Left ventricle myocardium inferior (tissue), 1 donor: Measurements from ENCODE around the gene FAM184B. TPM values are rescaled to one million over a fixed set of nuclear protein-coding genes. Genes with fewer than 3 reads are reported as not detected.

Experiments used
- DNase-seq: peaks from one replicate; pipeline ENCODE4 v3.0.0-alpha.2; 2020
- H3K27ac ChIP-seq: fragments of 200-600 bp; replicated peaks from 2 replicates; pipeline ENCODE4 v1.8.0; 2021
- H3K27me3 ChIP-seq: fragments of 200-600 bp; 2 replicates; pipeline ENCODE4 v1.8.0; 2021; ENCODE audit warnings: low read depth
- H3K36me3 ChIP-seq: fragments of 200-600 bp; 2 replicates; pipeline ENCODE4 v1.8.0; 2021
- H3K4me1 ChIP-seq: fragments of 200-600 bp; 2 replicates; pipeline ENCODE4 v1.8.0; 2021
- H3K4me3 ChIP-seq: fragments of 200-600 bp; 2 replicates; pipeline ENCODE4 v1.8.0; 2021; ENCODE audit warnings: mild to moderate bottlenecking, moderate library complexity
- H3K9me3 ChIP-seq: fragments of 200-600 bp; replicated peaks from 2 replicates; pipeline ENCODE4 v1.8.0; 2021
- CTCF ChIP-seq: fragments of 200-600 bp; IDR thresholded peaks from 2 replicates; pipeline ENCODE4 v1.8.0; 2021; ENCODE audit warnings: antibody characterized with exemption, mild to moderate bottlenecking, borderline replicate concordance
- intact Hi-C: fragments of 100-400 bp; cut with micrococcal nuclease; formaldehyde crosslinking; loops from one replicate; pipeline ENCODE4 v1.11.0; 2022
- total RNA-seq: library from RNA; stranded (reverse); fragmentation: NEBNext Ultra II Directional; extraction: Animal tissue kit (Norgen Biotek cat#: 25700); gene quantifications from one replicate; pipeline ENCODE4 v1.2.1, GENCODE V29; 2021
- donor health status: DM: no; HTN: yes; CAD: no; lungs with severe emphysema.

The FAM184B gene
- total RNA-seq, 1 donor from 2014 or later, result not detected

GRCh38 chr4:17773135-17773698 is 8.2 kb downstream of the FAM184B start:
- intact Hi-C loops, result no loop called here
- Histone ChIP-seq H3K4me3 (no peak overlapping the region), H3K27me3 (peaks cover 4% of the 10 kb centered on the region), H3K36me3 (no peaks in the 10 kb centered on the region), H3K27ac (no peak overlapping the region), H3K9me3 (no peaks in the 10 kb centered on the region), H3K4me1 (no peaks in the 10 kb centered on the region)
- TF ChIP-seq CTCF, result no peak
- no peak for DNase-seq

DNA sequence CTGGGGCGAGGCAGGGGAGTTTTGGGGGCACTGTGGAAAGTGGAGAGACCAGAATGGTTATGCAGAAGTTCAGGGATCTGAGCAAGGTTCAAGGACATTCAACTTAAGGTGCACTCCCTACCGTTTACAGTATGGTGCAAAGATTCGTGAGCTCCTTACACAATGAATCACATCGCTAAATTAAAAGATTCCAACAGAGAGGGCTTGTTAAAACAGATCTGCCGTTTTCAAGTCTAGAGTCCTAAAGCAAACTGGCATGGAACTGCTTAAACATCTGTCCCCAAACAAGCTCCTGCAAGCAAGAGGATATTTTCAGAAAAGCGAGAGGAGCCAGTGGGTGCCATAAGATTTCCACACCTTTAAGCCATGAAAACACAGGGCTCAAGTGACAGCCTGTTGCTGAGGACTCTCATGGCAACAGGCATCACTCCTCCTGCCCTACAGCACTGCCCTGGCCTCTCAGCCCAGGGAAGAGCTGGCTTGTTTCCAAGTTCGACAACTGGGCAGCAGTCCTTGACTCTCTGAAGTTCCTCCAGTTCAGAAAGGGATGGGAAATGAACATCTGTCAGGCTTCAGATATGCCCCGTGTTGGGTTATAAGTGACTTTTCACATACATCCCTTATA is 10.0 kb downstream of the FAM184B start:
- no peaks in the 10 kb centered on the region for H3K36me3 ChIP-seq
- H3K27ac ChIP-seq, result no peak overlapping the region
- H3K9me3 ChIP-seq, result peaks cover 6% of the 10 kb centered on the region
- intact Hi-C loops, result no loop called here
- H3K27me3 ChIP-seq, result peaks cover 7% of the 10 kb centered on the region
- TF ChIP-seq CTCF, result no peak
- H3K4me3 ChIP-seq, result no peak overlapping the region
- no peaks in the 10 kb centered on the region for H3K4me1 ChIP-seq
- DNase-seq, result no peak

DNA sequence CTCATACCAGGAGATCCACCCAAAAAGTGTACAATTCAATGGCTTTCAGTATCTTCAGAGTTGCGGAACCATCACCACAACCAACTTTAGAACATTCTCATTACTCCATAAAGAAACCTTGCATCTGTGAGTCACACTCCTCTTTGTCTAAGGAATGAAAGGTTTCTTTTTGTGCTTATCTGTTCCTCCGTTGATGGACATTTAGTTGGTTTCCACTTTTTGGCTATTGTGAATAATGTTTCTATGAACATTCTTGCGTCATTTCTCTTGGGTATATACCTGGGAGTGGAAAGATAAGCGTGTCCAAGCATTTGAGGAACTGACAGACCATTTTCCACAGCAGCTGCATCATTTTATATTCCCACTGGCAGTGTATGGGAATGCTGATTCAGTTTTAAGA is 10.6 kb downstream of the FAM184B start:
- no peaks in the 10 kb centered on the region for H3K36me3 ChIP-seq
- intact Hi-C loops, result no loop called here
- no peaks in the 10 kb centered on the region for H3K4me1 ChIP-seq
- H3K27me3 ChIP-seq, result peaks cover 7% of the 10 kb centered on the region
- peaks cover 6% of the 10 kb centered on the region for H3K9me3 ChIP-seq
- DNase-seq, result no peak
- no peak for TF ChIP-seq CTCF
- H3K4me3 ChIP-seq, result no peak overlapping the region
- H3K27ac ChIP-seq, result no peak overlapping the region

DNA sequence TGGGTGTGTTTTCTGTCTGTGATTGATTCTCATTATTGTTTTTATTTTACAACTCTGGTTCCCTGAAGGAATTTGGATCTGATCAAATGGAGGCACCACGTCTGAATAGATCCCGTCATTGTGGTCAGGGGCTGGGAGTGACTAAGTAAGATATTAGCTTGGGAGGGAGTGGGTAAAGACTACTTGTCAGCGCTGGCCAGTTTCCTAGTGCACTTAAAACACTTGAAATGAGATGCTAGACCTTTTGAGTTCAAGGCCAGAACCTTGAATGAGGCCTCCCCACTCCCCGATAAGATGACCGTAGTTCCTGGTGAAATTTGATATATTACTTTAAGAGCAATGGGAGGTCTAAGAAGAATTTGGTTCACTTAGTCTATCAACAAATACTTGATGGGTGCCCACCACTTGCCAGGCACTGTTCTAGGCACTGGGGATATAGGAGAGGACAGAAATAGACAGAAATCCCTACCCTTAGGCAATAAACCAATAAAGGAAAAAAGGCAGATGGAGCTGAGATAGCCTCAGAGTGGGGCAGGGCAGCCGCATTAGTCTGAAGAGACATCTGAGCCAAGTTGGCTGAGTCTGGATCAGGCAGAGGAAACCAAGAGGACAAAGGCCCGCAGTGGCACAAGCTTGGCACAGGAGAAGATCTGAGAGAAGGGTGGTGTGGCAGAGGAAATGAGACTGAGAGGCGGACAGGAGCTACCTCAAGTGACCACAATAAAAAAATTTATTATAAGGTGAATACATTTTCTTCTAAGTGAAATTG is 11.8 kb downstream of the FAM184B start:
- intact Hi-C loops, result no loop called here
- Histone ChIP-seq H3K27ac (no peak overlapping the region), H3K4me3 (no peak overlapping the region), H3K36me3 (no peaks in the 10 kb centered on the region), H3K4me1 (no peaks in the 10 kb centered on the region), H3K9me3 (peaks cover 6% of the 10 kb centered on the region), H3K27me3 (peaks cover 7% of the 10 kb centered on the region)
- DNase-seq, result no peak
- no peak for TF ChIP-seq CTCF

DNA sequence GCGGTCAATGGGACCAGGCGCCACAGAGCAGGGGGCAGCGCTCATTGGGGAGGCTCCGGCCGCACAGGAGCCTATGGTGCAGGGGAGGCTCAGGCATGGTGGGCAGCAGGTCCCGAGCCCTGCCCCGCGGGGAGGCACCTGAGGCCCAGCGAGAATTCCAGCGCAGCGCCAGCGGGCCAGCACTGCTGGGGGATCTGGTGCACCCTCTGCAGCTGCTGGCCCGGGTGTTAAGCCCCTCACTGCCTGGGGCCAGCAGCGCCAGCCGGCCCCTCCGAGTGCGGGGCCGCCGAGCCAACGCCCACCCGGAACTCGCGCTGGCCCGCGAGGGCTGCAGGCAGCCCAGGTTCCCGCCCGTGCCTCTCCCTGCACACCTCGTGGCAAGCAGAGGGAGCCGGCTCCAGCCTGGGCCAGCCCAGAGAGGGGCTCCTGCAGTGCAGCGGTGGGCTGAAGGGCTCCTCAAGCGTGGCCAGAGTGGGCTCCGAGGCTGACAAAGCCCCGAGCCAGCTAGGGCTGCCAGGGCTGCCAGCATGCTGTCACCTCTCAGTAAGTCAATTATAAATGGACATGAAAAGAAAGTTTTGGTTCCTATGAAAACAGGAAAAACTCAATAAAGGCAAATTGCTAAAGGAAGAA is 14.5 kb downstream of the FAM184B start:
- peaks cover 12% of the 10 kb centered on the region for H3K9me3 ChIP-seq
- no peak overlapping the region for H3K27ac ChIP-seq
- no peaks in the 10 kb centered on the region for H3K4me1 ChIP-seq
- TF ChIP-seq CTCF, result no peak
- H3K27me3 ChIP-seq, result peaks cover 7% of the 10 kb centered on the region
- H3K36me3 ChIP-seq, result no peaks in the 10 kb centered on the region
- intact Hi-C loops, result no loop called here
- no peak overlapping the region for H3K4me3 ChIP-seq
- no peak for DNase-seq
